DND-41 (cell line): ENCODE data around the gene TTLL3.

Source experiments
- ATAC-seq: fragments of 200-7000 bp; cut with Tn5 transposase; 3 replicates; pipeline ENCODE4 v1.9.1; 2021; ENCODE audit warnings: low read depth; ENCODE audit not compliant: insufficient read depth
- DNase-seq: peaks from one replicate; pipeline ENCODE4 v3.0.0-alpha.2; 2020
- H2AFZ ChIP-seq: 2 replicates; pipeline ENCODE4 v1.6.0; 2012; ENCODE audit warnings: low read depth, low read length
- H3K27ac ChIP-seq: 2 replicates; pipeline ENCODE4 v1.5.1; 2012; ENCODE audit warnings: low read length, inconsistent platforms
- H3K27me3 ChIP-seq: fragments of 200-600 bp; sonication (generic); 2 replicates; pipeline ENCODE4 v1.6.0; 2012; ENCODE audit warnings: low read length, mild to moderate bottlenecking, inconsistent platforms; ENCODE audit not compliant: insufficient read depth, poor library complexity
- H3K36me3 ChIP-seq: 2 replicates; pipeline ENCODE4 v1.5.1; 2012; ENCODE audit warnings: low read length, inconsistent platforms; ENCODE audit not compliant: insufficient read depth
- H3K4me1 ChIP-seq: 2 replicates; pipeline ENCODE4 v1.5.1; 2012; ENCODE audit warnings: mild to moderate bottlenecking, low read length; ENCODE audit not compliant: insufficient read depth
- H3K4me2 ChIP-seq: 2 replicates; pipeline ENCODE4 v1.6.0; 2012; ENCODE audit warnings: mild to moderate bottlenecking, moderate library complexity, low read length, inconsistent platforms; ENCODE audit not compliant: insufficient read depth
- H3K4me3 ChIP-seq, 2 experiments: fragments of 200-600 bp in 1 of 2; shearing (Covaris generic) in 1 of 2; 2 replicates each; pipeline ENCODE4 v1.5.1; 2012 to 2016; ENCODE audit warnings: inconsistent platforms in 2 of 2, low read length in 2 of 2, mild to moderate bottlenecking in 2 of 2, low read depth in 1 of 2, moderate library complexity in 1 of 2
- H3K79me2 ChIP-seq: 2 replicates; pipeline ENCODE4 v1.6.0; 2012; ENCODE audit warnings: low read length, inconsistent platforms; ENCODE audit not compliant: insufficient read depth
- H3K9ac ChIP-seq: 2 replicates; pipeline ENCODE4 v1.6.0; 2012; ENCODE audit warnings: low read depth, mild to moderate bottlenecking, inconsistent platforms, low read length, moderate library complexity
- H3K9me3 ChIP-seq: 2 replicates; pipeline ENCODE4 v1.5.1; 2012; ENCODE audit warnings: low read length, moderate library complexity, mild to moderate bottlenecking, inconsistent platforms; ENCODE audit not compliant: insufficient read depth, severe bottlenecking
- H4K20me1 ChIP-seq: 2 replicates; pipeline ENCODE4 v1.6.0; 2012; ENCODE audit warnings: low read length; ENCODE audit not compliant: insufficient read depth
- CTCF ChIP-seq: IDR thresholded peaks from 2 replicates; pipeline ENCODE4 v1.5.1; 2012; ENCODE audit warnings: borderline replicate concordance, low read length, moderate library complexity, mild to moderate bottlenecking; ENCODE audit not compliant: poor library complexity, severe bottlenecking; ENCODE audit errors: extremely low read depth
- EZH2 ChIP-seq: IDR thresholded peaks from 3 replicates; pipeline ENCODE4 v1.6.1; 2012; ENCODE audit warnings: borderline replicate concordance, low read depth, mild to moderate bottlenecking, moderate library complexity, low read length, inconsistent platforms; ENCODE audit not compliant: severe bottlenecking

The TTLL3 gene

GRCh38 chr3:9817436-9817835 lies 7.4 kb downstream of the TTLL3 start:
- DNase-seq: no peak
- Histone ChIP-seq H3K79me2 (no peaks in the 10 kb centered on the region), H3K4me3 (no peak overlapping the region), H3K27me3 (no peaks in the 10 kb centered on the region), H3K9ac (no peak overlapping the region), H3K4me2 (no peak overlapping the region), H3K4me1 (no peaks in the 10 kb centered on the region), H2AFZ (no peak overlapping the region), H4K20me1 (no peaks in the 10 kb centered on the region), H3K36me3 (peaks cover 55% of the 10 kb centered on the region), H3K27ac (no peak overlapping the region), H3K9me3 (no peaks in the 10 kb centered on the region)
- no peak for TF ChIP-seq CTCF
- no peak for TF ChIP-seq EZH2
- no peak for ATAC-seq

GRCh38 chr3:9818666-9819335 lies 8.7 kb downstream of the TTLL3 start:
- DNase-seq (no peak), ATAC-seq (no peak)
- TF ChIP-seq CTCF: no peak
- no peak for TF ChIP-seq EZH2
- Histone ChIP-seq H3K4me3 (no peak overlapping the region), H3K36me3 (peaks cover 44% of the 10 kb centered on the region), H3K9ac (no peak overlapping the region), H4K20me1 (no peaks in the 10 kb centered on the region), H3K79me2 (no peaks in the 10 kb centered on the region), H3K4me1 (no peaks in the 10 kb centered on the region), H3K27ac (no peak overlapping the region), H3K27me3 (no peaks in the 10 kb centered on the region), H2AFZ (no peak overlapping the region), H3K4me2 (no peak overlapping the region), H3K9me3 (no peaks in the 10 kb centered on the region)

GRCh38 chr3:9820543-9820942 lies 10.5 kb downstream of the TTLL3 start:
- Histone ChIP-seq H3K4me3 (no peak overlapping the region), H3K27ac (no peak overlapping the region), H2AFZ (no peak overlapping the region), H3K27me3 (no peaks in the 10 kb centered on the region), H3K36me3 (peaks cover 42% of the 10 kb centered on the region), H4K20me1 (no peaks in the 10 kb centered on the region), H3K9me3 (no peaks in the 10 kb centered on the region), H3K4me1 (no peaks in the 10 kb centered on the region), H3K79me2 (no peaks in the 10 kb centered on the region), H3K9ac (no peak overlapping the region), H3K4me2 (no peak overlapping the region)
- ATAC-seq (no peak), DNase-seq (no peak)
- TF ChIP-seq CTCF: no peak
- TF ChIP-seq EZH2: no peak
